Measurements from ENCODE around the gene DENND4B.

DENND4B gene

GRCh38 chr1:153970346-153970745 is 23.8 kb upstream of the DENND4B start:
- DNase-seq, result no peak

- DNase-seq, result no peak
Observed at GRCh38 chr1:153968972-153969371, 22.5 kb upstream of the DENND4B start.

- DNase-seq, result no peak
Observed at GRCh38 chr1:153968408-153968807, 21.9 kb upstream of the DENND4B start.

GRCh38 chr1:153968000-153968363 is 21.5 kb upstream of the DENND4B start:
- no peak for DNase-seq

GRCh38 chr1:153967107-153967999 is 20.8 kb upstream of the DENND4B start, which contains the start of gene CREB3L4:
CREB3L4 (plus strand) TSS chr1:153967902; CDS start chr1:153968526, 624 bp downstream.
- peak; percentile 90 for DNase-seq

GRCh38 chr1:153963850-153964331 is 17.4 kb upstream of the DENND4B start:
- no peak for DNase-seq

- peak; percentile 93 for DNase-seq
Observed at GRCh38 chr1:153963030-153963849, 16.7 kb upstream of the DENND4B start, which contains the start of gene SLC39A1. SLC39A1 (minus strand) TSS chr1:153963537; CDS start chr1:153962715, 822 bp downstream.

GRCh38 chr1:153962088-153963029 is 15.8 kb upstream of the DENND4B start:
- DNase-seq, result no peak

GRCh38 chr1:153961421-153961820 is 14.9 kb upstream of the DENND4B start:
- DNase-seq, result no peak

- DNase-seq, result no peak
Observed at GRCh38 chr1:153960206-153960605, 13.7 kb upstream of the DENND4B start.

GRCh38 chr1:153959454-153959853 is 12.9 kb upstream of the DENND4B start:
- DNase-seq, result no peak

GRCh38 chr1:153958961-153959260 is 12.4 kb upstream of the DENND4B start:
- DNase-seq, result no peak

- peak; percentile 98 for DNase-seq
Observed at GRCh38 chr1:153958111-153958960, 11.8 kb upstream of the DENND4B start, which contains the start of gene CRTC2. CRTC2 (minus strand) TSS chr1:153958612; CDS start chr1:153958497, 115 bp downstream.

GRCh38 chr1:153957744-153958110 is 11.2 kb upstream of the DENND4B start:
- DNase-seq, result peak; percentile 62

GRCh38 chr1:153956997-153957715 is 10.6 kb upstream of the DENND4B start:
- no peak for DNase-seq

- DNase-seq, result no peak
Observed at GRCh38 chr1:153954826-153955225, 8.3 kb upstream of the DENND4B start.

- DNase-seq, result no peak
Observed at GRCh38 chr1:153953859-153954365, 7.4 kb upstream of the DENND4B start.

GRCh38 chr1:153951801-153952200 is 5.3 kb upstream of the DENND4B start:
- DNase-seq, result no peak

- no peak for DNase-seq
Observed at GRCh38 chr1:153951183-153951582, 4.7 kb upstream of the DENND4B start.

GRCh38 chr1:153945795-153946621 is 510 bp downstream of the DENND4B start:
- peak; percentile 86 for DNase-seq

Data from CD4-positive, alpha-beta T cell treated with Interleukin-12 subunit alpha and Interleukin-12 subunit beta, for 1 hour (primary cell).